Measurements from ENCODE around the gene RAB20. TPM values are rescaled to one million over a fixed set of nuclear protein-coding genes. Genes with fewer than 3 reads are reported as not detected.

RAB20 gene
- total and polyA plus RNA-seq, 9 of the 15 experiments (the other 6 are each of a cell fraction or from before 2014, with no cell fraction given), result 0.62 to 9.2 (median 5.4) TPM

DNA sequence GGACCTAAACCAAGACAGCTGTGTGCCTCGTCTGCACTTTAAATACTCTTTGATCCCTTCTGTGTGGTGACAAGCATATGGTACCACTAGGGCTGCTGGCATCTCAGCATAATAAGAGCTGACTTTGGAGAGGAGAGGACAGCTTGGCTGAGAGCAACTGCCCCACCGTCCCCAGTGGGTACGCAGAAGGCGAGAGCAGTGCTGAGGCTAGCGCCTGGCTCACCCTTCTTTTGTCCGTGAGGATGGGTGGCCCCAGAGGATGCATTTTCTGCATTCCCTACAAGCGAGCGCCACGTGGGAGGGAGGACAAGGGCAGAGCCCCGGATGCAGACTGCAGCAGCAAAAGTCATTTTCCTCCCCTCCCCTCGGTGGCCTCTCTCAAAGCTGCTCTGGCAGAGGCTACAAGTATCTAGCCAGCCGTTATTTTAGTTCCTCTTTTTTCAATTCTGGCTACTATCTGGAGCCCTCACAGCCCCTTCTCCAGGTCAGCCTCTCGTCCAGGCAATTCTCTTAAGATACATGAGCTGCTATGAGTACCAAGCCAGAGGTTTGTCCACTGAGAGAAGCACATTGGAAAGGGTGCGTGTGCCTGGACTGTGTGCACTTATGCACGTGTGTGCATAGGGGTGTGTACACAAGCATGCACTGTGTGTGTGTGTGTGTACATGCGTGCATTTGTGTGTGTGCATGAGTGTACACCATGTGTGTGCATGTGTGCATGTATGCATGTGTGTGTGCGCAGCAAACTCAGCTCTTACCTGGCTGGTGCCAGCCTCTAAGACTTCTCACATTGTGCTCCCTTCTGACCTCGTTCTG is 51.3 kb downstream of the RAB20 start (continued):
- TF ChIP-seq, protein P1, sequence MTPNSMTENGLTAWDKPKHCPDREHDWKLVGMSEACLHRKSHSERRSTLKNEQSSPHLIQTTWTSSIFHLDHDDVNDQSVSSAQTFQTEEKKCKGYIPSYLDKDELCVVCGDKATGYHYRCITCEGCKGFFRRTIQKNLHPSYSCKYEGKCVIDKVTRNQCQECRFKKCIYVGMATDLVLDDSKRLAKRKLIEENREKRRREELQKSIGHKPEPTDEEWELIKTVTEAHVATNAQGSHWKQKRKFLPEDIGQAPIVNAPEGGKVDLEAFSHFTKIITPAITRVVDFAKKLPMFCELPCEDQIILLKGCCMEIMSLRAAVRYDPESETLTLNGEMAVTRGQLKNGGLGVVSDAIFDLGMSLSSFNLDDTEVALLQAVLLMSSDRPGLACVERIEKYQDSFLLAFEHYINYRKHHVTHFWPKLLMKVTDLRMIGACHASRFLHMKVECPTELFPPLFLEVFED (CRISPR knock-in tag; conservative IDR thresholded peaks at IDR 0.05), result no peak
- TF ChIP-seq SREBF2 (CRISPR knock-in tag; IDR thresholded peaks at IDR 0.05) (no peak), RBM15 (IDR thresholded peaks at IDR 0.05; ENCODE audit: insufficient read depth, low read length) (no peak), ZNF717 (CRISPR knock-in tag; IDR thresholded peaks at IDR 0.05) (no peak), EHMT2 (IDR thresholded peaks at IDR 0.05) (no peak), BACH1 (tag; IDR thresholded peaks at IDR 0.05) (no peak), ZNF324 (CRISPR knock-in tag; IDR thresholded peaks at IDR 0.05) (no peak), HNRNPUL1 (IDR thresholded peaks at IDR 0.05; ENCODE audit: low read length) (no peak), HSF4 (CRISPR knock-in tag; IDR thresholded peaks at IDR 0.05; ENCODE audit: borderline replicate concordance) (no peak), POLR2AphosphoS2 (IDR thresholded peaks at IDR 0.05; ENCODE audit: low read length) (no peak), SRSF1 (IDR thresholded peaks at IDR 0.05; ENCODE audit: low read depth, low read length) (no peak)
- TF ChIP-seq, protein P2, sequence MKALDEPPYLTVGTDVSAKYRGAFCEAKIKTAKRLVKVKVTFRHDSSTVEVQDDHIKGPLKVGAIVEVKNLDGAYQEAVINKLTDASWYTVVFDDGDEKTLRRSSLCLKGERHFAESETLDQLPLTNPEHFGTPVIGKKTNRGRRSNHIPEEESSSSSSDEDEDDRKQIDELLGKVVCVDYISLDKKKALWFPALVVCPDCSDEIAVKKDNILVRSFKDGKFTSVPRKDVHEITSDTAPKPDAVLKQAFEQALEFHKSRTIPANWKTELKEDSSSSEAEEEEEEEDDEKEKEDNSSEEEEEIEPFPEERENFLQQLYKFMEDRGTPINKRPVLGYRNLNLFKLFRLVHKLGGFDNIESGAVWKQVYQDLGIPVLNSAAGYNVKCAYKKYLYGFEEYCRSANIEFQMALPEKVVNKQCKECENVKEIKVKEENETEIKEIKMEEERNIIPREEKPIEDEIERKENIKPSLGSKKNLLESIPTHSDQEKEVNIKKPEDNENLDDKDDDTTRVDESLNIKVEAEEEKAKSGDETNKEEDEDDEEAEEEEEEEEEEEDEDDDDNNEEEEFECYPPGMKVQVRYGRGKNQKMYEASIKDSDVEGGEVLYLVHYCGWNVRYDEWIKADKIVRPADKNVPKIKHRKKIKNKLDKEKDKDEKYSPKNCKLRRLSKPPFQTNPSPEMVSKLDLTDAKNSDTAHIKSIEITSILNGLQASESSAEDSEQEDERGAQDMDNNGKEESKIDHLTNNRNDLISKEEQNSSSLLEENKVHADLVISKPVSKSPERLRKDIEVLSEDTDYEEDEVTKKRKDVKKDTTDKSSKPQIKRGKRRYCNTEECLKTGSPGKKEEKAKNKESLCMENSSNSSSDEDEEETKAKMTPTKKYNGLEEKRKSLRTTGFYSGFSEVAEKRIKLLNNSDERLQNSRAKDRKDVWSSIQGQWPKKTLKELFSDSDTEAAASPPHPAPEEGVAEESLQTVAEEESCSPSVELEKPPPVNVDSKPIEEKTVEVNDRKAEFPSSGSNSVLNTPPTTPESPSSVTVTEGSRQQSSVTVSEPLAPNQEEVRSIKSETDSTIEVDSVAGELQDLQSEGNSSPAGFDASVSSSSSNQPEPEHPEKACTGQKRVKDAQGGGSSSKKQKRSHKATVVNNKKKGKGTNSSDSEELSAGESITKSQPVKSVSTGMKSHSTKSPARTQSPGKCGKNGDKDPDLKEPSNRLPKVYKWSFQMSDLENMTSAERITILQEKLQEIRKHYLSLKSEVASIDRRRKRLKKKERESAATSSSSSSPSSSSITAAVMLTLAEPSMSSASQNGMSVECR (CRISPR knock-in tag; IDR thresholded peaks at IDR 0.05), result no peak
